ENCODE results near the gene DENND4B.

- no peak for TF ChIP-seq POLR2AphosphoS5 (IDR thresholded peaks at IDR 0.05)
- TF ChIP-seq CTCF (IDR thresholded peaks at IDR 0.05) = no peak
- no peak for TF ChIP-seq EP300 (IDR thresholded peaks at IDR 0.05)
Measured at GRCh38 chr1:153954826-153955225, 8.3 kb upstream of the DENND4B start.
